OCI-LY1 (cell line): ENCODE results near the gene GPX3.

Experiments
- EZH2 ChIP-seq: fragments of 200-600 bp; sonication (generic), shearing (Covaris generic); IDR thresholded peaks from 2 replicates; pipeline ENCODE4 v1.8.0; 2017; ENCODE audit warnings: borderline replicate concordance, mixed run types, mild to moderate bottlenecking, antibody characterized with exemption, low read length, moderate library complexity, mixed read lengths
- TF ChIP-seq, protein P1 (sequence below): fragments of 200-600 bp; sonication (generic), shearing (Covaris generic); IDR thresholded peaks from 2 replicates; pipeline ENCODE4 v1.5.1; 2017; ENCODE audit warnings: mild to moderate bottlenecking, antibody characterized with exemption, low read length, moderate library complexity, mixed read lengths

DNA sequence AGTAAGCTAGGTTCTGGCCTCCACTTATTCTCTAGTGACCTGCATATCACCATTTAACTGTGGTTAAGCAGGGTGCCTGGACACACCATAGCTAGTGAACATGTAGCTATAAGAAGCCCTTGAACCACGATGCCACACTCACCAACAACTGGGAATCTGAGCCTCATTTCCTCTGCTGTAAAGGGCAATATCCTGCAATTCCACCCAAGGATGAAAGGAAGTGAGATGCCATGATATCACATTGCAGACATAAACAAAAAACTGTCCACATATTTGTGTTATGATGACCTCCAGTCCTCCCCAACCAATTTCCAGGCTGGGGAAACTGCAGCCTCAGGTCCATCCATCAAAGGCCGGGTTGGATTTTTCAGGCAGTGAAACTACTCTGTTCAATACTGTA, 50.1 kb downstream of the GPX3 start:
- TF ChIP-seq, protein P1, sequence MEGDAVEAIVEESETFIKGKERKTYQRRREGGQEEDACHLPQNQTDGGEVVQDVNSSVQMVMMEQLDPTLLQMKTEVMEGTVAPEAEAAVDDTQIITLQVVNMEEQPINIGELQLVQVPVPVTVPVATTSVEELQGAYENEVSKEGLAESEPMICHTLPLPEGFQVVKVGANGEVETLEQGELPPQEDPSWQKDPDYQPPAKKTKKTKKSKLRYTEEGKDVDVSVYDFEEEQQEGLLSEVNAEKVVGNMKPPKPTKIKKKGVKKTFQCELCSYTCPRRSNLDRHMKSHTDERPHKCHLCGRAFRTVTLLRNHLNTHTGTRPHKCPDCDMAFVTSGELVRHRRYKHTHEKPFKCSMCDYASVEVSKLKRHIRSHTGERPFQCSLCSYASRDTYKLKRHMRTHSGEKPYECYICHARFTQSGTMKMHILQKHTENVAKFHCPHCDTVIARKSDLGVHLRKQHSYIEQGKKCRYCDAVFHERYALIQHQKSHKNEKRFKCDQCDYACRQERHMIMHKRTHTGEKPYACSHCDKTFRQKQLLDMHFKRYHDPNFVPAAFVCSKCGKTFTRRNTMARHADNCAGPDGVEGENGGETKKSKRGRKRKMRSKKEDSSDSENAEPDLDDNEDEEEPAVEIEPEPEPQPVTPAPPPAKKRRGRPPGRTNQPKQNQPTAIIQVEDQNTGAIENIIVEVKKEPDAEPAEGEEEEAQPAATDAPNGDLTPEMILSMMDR: no peak
- TF ChIP-seq EZH2: no peak
